HG03442 (cell line): Measurements from ENCODE around the gene RABGAP1L.
"Not testable (repeated sequence)": the region's sequence is repeated elsewhere in the genome, so short reads cannot be mapped to it uniquely, and the experiment has no call there.

Source experiments
- ATAC-seq: cut with Tn5 transposase; IDR thresholded peaks from one replicate; pipeline ENCODE4 v1.9.1; 2021; ENCODE audit warnings: mild to moderate bottlenecking, moderate library complexity; ENCODE audit not compliant: unreplicated experiment

RABGAP1L gene

GRCh38 chr1:175003521-175003920 is 844.2 kb downstream of the RABGAP1L start:
- ATAC-seq = no peak

- ATAC-seq = no peak
Observed at GRCh38 chr1:175005085-175005783, 845.9 kb downstream of the RABGAP1L start.

- ATAC-seq = no peak
Observed at GRCh38 chr1:175009532-175009931, 850.2 kb downstream of the RABGAP1L start.

GRCh38 chr1:175013445-175013844 is 854.1 kb downstream of the RABGAP1L start:
- no peak for ATAC-seq

- no peak for ATAC-seq
Observed at GRCh38 chr1:175015243-175015642, 855.9 kb downstream of the RABGAP1L start.

- no peak for ATAC-seq
Observed at GRCh38 chr1:175019524-175019923, 860.2 kb downstream of the RABGAP1L start.

GRCh38 chr1:175023043-175023921 is 864.0 kb downstream of the RABGAP1L start, which contains the start of gene MRPS14:
TSS of gene MRPS14 (minus strand) at chr1:175023425. CDS start at chr1:175023408, 17 bp downstream.
- ATAC-seq = peak; percentile 87

- ATAC-seq = peak; percentile 6
Observed at GRCh38 chr1:175023922-175024242, 864.6 kb downstream of the RABGAP1L start.

- no peak for ATAC-seq
Observed at GRCh38 chr1:175024773-175025172, 865.5 kb downstream of the RABGAP1L start.

- no peak for ATAC-seq
Observed at GRCh38 chr1:175033953-175034352, 874.6 kb downstream of the RABGAP1L start.

- ATAC-seq = no peak
Observed at GRCh38 chr1:175034775-175035174, 875.5 kb downstream of the RABGAP1L start.

GRCh38 chr1:175035865-175036264 is 876.5 kb downstream of the RABGAP1L start:
- no peak for ATAC-seq

GRCh38 chr1:175036476-175036875 is 877.2 kb downstream of the RABGAP1L start:
- ATAC-seq = no peak

GRCh38 chr1:175037416-175037815 is 878.1 kb downstream of the RABGAP1L start:
- ATAC-seq = no peak

- ATAC-seq = no peak
Observed at GRCh38 chr1:175040324-175040879, 881.1 kb downstream of the RABGAP1L start.

- no peak for ATAC-seq
Observed at GRCh38 chr1:175042650-175043049, 883.3 kb downstream of the RABGAP1L start.

- ATAC-seq = no peak
Observed at GRCh38 chr1:175043824-175044223, 884.5 kb downstream of the RABGAP1L start.

- ATAC-seq = not testable (repeated sequence)
Observed at GRCh38 chr1:175044591-175044990, 885.3 kb downstream of the RABGAP1L start.
